AG10803 (cell line): Measurements from ENCODE around the gene OR2A25.
"Not testable (repeated sequence)": the region's sequence is repeated elsewhere in the genome, so short reads cannot be mapped to it uniquely, and the experiment has no call there.

Experiments used
- DNase-seq: peaks from one replicate; pipeline ENCODE4 v3.0.0; 2010; ENCODE audit warnings: low read depth
- H3K4me3 ChIP-seq: 2 replicates; pipeline ENCODE4 v1.5.1; 2011; ENCODE audit warnings: mild to moderate bottlenecking, low read length, control low read depth
- TF ChIP-seq, protein P1 (sequence below): conservative IDR thresholded peaks from 2 replicates; pipeline ENCODE4 v1.5.1; 2011; ENCODE audit warnings: mild to moderate bottlenecking, low read length, control low read depth, inconsistent platforms

The OR2A25 gene

DNA sequence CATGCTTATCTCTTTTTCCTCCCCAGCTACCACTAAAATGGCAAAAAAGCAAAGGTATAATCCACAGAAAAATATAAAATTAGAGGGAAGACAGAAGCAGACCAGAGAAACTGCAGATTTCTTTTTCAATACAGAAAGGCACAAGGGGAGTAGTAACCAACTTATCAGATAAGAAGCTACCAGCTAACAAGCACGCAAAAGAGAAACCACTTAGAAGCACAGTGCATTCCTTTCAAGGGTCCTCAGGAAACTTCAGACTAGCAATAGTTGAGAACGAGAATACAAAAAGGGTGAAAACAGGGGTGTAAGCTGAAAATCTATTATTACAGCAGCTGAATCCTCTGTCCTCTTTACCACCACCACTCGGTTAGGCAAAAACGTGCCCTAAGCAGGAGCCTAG lies 30.7 kb upstream of the OR2A25 start:
- no peak overlapping the region for H3K4me3 ChIP-seq
- no peak for DNase-seq
- TF ChIP-seq, protein P1, sequence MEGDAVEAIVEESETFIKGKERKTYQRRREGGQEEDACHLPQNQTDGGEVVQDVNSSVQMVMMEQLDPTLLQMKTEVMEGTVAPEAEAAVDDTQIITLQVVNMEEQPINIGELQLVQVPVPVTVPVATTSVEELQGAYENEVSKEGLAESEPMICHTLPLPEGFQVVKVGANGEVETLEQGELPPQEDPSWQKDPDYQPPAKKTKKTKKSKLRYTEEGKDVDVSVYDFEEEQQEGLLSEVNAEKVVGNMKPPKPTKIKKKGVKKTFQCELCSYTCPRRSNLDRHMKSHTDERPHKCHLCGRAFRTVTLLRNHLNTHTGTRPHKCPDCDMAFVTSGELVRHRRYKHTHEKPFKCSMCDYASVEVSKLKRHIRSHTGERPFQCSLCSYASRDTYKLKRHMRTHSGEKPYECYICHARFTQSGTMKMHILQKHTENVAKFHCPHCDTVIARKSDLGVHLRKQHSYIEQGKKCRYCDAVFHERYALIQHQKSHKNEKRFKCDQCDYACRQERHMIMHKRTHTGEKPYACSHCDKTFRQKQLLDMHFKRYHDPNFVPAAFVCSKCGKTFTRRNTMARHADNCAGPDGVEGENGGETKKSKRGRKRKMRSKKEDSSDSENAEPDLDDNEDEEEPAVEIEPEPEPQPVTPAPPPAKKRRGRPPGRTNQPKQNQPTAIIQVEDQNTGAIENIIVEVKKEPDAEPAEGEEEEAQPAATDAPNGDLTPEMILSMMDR, result no peak

DNA sequence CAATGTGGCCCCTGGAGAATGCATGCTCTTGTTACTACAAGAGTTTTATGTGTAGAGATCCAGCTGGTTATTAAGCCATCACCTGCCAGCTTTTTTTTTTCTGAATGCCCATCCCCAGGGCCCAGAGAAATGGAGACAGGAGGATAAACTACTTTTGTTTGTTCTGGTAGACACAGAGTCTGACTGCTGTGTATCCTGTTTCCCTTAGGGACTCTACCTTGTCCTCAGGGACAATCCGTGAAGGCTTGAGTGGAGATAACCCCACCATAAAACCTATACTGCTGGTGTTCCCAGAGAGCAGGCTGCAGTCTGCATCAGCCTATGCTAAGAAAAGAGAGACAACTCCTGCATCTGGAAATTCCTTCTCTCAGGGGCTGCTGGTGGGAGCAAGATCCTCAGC lies 21.0 kb upstream of the OR2A25 start, which contains the start of gene OR2A5:
Gene OR2A5, plus strand, starts transcription at position 301 of the 400 bp plus-strand sequence. CDS start 1,454 bp downstream, outside the sequence.
- DNase-seq, result no peak
- TF ChIP-seq, protein P1, result no peak
- H3K4me3 ChIP-seq, result no peak within 1 kb of the TSS

DNA sequence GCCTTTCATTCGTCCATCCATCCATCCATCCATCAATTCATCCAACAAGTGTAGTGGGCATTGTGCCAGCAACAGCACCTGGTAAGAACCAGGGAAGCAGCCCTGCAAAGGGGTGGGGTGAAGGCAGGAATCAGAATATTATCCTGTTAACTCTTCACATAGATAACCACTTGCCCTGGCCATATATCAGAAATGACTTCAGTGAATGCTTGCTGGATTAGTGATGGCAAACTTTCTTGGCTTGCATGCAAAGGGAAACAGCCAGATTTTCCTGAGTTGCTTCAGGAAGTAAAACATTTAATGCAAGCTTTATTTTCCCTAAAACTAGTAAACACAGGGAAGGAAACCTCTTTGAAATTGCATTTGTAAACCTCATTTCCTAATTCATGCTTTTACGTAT lies 20.1 kb upstream of the OR2A25 start:
- no peak overlapping the region for H3K4me3 ChIP-seq
- TF ChIP-seq, protein P1, result no peak
- DNase-seq, result no peak

DNA sequence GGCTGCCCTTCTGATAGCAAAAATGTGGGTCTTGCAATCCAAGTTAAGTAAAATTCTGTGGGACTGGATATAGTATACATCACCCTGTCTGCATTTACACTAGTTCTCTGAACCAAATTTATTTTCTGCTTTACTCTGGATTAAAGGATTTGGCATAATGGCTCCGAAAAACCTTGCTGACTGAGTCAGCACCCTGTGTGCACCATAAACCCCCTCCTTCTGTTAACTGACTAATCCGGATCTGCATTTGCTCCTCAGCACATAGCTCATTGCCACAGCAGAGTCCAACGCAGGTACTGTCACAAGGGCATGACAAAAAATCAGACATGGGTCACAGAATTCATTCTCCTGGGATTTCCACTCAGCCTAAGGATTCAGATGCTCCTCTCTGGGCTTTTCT lies 19.5 kb upstream of the OR2A25 start:
- no peak overlapping the region for H3K4me3 ChIP-seq
- DNase-seq, result no peak
- TF ChIP-seq, protein P1, result no peak

DNA sequence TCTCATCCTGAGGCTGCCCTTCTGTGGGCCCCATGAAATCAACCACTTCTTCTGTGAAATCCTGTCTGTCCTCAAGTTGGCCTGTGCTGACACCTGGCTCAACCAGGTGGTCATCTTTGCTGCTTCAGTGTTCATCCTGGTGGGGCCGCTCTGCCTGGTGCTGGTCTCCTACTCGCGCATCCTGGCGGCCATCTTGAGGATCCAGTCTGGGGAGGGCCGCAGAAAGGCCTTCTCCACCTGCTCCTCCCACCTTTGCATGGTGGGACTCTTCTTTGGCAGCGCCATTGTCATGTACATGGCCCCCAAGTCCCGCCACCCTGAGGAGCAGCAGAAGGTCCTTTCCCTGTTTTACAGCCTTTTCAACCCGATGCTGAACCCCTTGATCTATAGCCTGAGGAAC lies 18.7 kb upstream of the OR2A25 start:
- DNase-seq, H3K4me3 ChIP-seq: not testable (repeated sequence)

DNA sequence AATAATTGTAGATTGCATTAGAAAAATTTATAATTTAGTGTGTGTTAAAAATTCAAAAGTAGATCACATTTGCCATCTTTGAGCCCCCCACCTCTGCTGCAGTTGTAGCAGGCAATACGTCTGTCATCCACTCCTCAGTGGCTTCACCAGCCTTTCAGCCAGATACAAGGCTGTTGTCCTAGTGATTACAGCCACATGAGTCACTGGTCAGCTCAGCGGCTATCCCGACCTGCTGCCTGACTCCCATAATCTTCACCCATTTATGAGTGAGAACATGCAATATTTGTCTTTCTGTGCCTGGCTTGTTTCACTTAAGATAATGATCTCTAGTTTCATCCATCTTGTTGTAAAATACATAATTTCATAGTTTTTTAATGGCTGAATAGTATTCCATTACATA lies 11.7 kb upstream of the OR2A25 start:
- TF ChIP-seq, protein P1, result no peak
- no peak overlapping the region for H3K4me3 ChIP-seq
- no peak for DNase-seq

DNA sequence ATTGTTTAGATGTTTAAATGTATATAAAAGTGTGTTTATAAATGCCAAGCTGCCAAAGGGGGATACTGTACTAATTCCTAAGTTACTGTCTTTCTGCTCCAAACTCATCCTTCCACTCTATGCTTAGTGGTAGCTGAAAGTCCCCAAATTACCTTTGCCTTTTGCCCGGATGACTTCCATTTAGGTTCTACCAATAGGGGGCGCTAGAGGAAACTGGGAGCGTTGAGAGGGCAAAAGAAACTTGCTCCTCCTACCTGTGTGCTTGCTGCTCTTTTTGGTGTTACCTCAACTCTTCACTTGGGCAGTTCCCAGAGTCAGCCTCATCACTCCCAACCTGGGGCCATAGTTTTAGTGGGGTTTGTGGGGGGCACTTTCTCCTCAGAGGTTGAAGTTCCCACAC lies 5.9 kb upstream of the OR2A25 start:
- DNase-seq, result no peak
- TF ChIP-seq, protein P1, result peak; percentile 12; the same call in 1 of the 2 replicates
- H3K4me3 ChIP-seq, result no peak overlapping the region

DNA sequence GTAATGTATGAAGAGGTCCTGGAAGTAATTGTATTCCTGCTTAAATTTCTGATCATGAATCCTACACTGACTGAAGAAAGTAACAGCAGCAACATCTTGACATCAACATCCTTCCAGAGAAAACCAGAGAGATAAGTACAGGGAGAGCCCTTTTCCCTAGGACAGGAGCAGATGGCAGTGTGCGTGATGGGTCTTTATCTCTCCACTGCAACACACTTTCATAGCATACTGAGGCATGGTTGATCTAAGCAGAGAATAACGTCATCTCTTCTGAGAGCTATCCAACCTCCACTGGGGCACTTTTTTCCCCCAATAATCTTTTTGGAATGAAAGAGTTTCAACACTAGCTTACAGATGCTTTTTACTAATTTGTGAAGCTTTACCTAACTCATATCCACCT lies 342 bp downstream of the OR2A25 start:
- TF ChIP-seq, protein P1, result no peak
- DNase-seq, result no peak
- no peak overlapping the region for H3K4me3 ChIP-seq
